ENCODE results near the gene DNASE1.
A peak's percentile ranks its signal among the peaks of the same experiment; 100 is the strongest.

DNASE1 gene

GRCh38 chr16:3659251-3659650 is 4.8 kb downstream of the DNASE1 start:
- no peak for TF ChIP-seq CTCF (conservative IDR thresholded peaks at IDR 0.05; ENCODE audit: control insufficient read depth, insufficient read depth, low read depth, low read length)
- no peak overlapping the region for H3K4me3 ChIP-seq (ENCODE audit: control insufficient read depth, low read depth, low read length)
- peak; percentile 37 for DNase-seq (ENCODE audit: low read depth)

- DNase-seq (ENCODE audit: low read depth), result no peak
- TF ChIP-seq CTCF (conservative IDR thresholded peaks at IDR 0.05; ENCODE audit: control insufficient read depth, insufficient read depth, low read depth, low read length), result no peak
- H3K4me3 ChIP-seq (ENCODE audit: control insufficient read depth, low read depth, low read length), result no peak overlapping the region
Observed at GRCh38 chr16:3661311-3661710, 6.8 kb downstream of the DNASE1 start.

- no peak overlapping the region for H3K4me3 ChIP-seq (ENCODE audit: control insufficient read depth, low read depth, low read length)
- TF ChIP-seq CTCF (conservative IDR thresholded peaks at IDR 0.05; ENCODE audit: control insufficient read depth, insufficient read depth, low read depth, low read length), result no peak
- DNase-seq (ENCODE audit: low read depth), result no peak
Observed at GRCh38 chr16:3661922-3662321, 7.4 kb downstream of the DNASE1 start.

- TF ChIP-seq CTCF (conservative IDR thresholded peaks at IDR 0.05; ENCODE audit: control insufficient read depth, insufficient read depth, low read depth, low read length), result no peak
- no peak for DNase-seq (ENCODE audit: low read depth)
- no peak overlapping the region for H3K4me3 ChIP-seq (ENCODE audit: control insufficient read depth, low read depth, low read length)
Observed at GRCh38 chr16:3662601-3663000, 8.1 kb downstream of the DNASE1 start.

GRCh38 chr16:3664187-3664896 is 9.9 kb downstream of the DNASE1 start:
- H3K4me3 ChIP-seq (ENCODE audit: control insufficient read depth, low read depth, low read length), result no peak overlapping the region
- no peak for TF ChIP-seq CTCF (conservative IDR thresholded peaks at IDR 0.05; ENCODE audit: control insufficient read depth, insufficient read depth, low read depth, low read length)

GRCh38 chr16:3665508-3665907 is 11.0 kb downstream of the DNASE1 start:
- DNase-seq (ENCODE audit: low read depth), result no peak
- no peak for TF ChIP-seq CTCF (conservative IDR thresholded peaks at IDR 0.05; ENCODE audit: control insufficient read depth, insufficient read depth, low read depth, low read length)
- H3K4me3 ChIP-seq (ENCODE audit: control insufficient read depth, low read depth, low read length), result no peak overlapping the region

More at GRCh38 chr16:3664187-3664896, 9.9 kb downstream of the DNASE1 start:
- no peak for DNase-seq (ENCODE audit: low read depth)

Data from fibroblast of mammary gland (primary cell).